ENCODE data around the gene PROZ.

PROZ gene

DNA sequence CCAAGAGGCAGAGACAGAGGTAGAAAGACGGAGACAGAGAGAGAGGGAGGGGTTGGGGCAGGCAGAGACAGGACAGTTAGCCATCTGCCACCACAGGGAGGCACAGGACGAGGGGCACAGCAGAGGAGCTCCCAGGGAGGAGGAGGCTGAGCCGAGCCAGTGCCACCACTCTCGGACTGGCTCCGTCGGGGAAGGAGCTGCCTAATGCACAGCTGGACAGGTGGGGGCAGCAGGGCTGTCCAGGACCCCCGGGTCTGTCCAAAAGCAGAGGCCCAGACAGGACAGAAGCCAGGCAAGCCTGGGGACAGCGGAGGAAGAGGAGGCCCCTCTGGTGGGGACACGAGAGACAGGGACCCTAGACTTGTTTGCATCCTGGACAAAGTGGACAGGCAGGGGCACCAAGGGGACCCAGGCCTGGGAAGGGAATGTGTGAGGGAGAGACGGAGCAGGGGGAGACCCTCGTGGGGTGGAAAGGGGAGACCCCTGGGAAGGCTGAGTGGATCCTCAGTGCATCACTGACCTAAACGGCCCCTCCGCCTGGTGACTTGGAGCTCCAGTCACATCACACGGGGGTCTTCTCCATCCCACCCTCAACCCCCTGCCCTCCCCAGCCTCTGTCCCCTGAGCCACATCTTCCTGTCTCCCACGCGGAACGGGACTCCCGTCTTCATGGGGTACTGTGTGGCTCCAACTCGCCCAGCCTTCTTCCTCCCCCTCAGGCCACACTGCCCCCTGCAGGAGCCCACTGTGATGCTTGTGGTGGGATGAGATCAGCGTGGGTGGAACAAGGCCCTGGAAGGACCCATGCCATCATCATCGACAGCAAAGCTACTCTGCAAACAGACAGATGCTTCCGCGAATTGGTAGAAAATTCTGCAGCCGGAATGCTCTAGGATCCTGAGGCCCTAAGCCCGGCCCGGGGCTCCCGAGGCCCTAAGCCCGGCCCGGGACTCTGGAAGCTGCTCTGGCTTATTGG lies 34.9 kb upstream of the PROZ start (continued):
- TF ChIP-seq PRDM2 (tag by site-specific recombination; IDR thresholded peaks at IDR 0.05; ENCODE audit: borderline replicate concordance) (no peak), GFI1B (tag by site-specific recombination; IDR thresholded peaks at IDR 0.05) (no peak)

DNA sequence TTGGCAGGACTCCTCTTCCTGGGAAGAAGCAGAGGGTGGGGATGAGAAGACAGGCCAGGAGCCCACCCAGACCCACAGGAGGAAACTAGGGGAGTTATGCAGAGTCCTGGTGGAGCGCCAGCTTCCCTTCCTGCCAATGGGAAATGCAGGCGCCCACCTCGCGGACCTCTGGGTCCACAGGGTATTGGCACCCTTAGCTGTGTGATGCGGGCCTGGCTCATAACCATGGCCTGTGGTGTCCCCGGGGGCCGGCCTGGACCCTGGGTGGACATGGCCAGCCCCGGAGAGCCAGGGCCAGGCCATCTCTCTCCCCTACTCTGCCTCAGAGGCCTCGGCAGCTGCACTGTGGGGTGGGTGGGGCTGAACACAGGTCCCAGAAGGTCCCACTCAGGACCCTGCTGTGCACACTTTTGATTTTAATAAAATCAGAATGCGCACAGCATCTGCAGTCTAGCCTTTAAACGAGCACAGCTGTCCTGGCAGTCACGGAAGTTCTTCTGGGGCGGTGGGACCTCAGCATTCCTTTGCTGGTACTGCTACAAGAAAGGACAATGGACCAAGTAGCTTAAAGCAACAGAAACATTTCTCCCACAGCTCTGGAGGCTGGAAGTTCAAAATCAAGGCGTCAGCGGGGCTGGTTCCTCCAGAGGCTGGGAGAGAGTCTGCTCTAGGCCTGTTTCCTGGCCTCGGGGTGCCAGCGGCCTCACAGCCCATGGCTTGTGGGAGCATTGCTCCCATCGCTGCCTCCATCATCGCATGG lies 34.1 kb upstream of the PROZ start:
- H3K27ac ChIP-seq (ENCODE audit: extremely low read depth, low read depth, low read length) = no peak overlapping the region
- H3K36me3 ChIP-seq (ENCODE audit: control insufficient read depth in 2 of 2, insufficient read depth in 1 of 2, low read length in 2 of 2) = no peaks in the 10 kb centered on the region
- no peaks in the 10 kb centered on the region for H3K9me3 ChIP-seq (ENCODE audit: control insufficient read depth, insufficient read depth, low read depth, low read length)
- POLR2A ChIA-PET = no interaction called here
- no peaks in the 10 kb centered on the region for H3K4me1 ChIP-seq (ENCODE audit: control insufficient read depth, insufficient read depth, low read length)
- CTCF ChIA-PET = interaction anchor here (0.7 kb wide), 2 partner anchors 8 to 77 kb away, joined by 3 to 4 read pairs; no protein-coding TSS in a partner anchor
- no peak overlapping the region for H3K4me3 ChIP-seq (ENCODE audit: low read depth, low read length)
- TF ChIP-seq, protein P1, sequence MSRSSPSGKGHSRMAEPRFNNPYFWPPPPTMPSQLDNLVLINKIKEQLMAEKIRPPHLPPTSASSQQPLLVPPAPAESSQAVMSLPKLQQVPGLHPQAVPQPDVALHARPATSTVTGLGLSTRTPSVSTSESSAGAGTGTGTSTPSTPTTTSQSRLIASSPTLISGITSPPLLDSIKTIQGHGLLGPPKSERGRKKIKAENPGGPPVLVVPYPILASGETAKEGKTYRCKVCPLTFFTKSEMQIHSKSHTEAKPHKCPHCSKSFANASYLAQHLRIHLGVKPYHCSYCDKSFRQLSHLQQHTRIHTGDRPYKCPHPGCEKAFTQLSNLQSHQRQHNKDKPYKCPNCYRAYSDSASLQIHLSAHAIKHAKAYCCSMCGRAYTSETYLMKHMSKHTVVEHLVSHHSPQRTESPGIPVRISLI (tag by site-specific recombination; IDR thresholded peaks at IDR 0.05) = no peak
- peak; percentile 52; the same call in 1 of the 2 replicates for TF ChIP-seq ZNF548 (tag by site-specific recombination; IDR thresholded peaks at IDR 0.05)

DNA sequence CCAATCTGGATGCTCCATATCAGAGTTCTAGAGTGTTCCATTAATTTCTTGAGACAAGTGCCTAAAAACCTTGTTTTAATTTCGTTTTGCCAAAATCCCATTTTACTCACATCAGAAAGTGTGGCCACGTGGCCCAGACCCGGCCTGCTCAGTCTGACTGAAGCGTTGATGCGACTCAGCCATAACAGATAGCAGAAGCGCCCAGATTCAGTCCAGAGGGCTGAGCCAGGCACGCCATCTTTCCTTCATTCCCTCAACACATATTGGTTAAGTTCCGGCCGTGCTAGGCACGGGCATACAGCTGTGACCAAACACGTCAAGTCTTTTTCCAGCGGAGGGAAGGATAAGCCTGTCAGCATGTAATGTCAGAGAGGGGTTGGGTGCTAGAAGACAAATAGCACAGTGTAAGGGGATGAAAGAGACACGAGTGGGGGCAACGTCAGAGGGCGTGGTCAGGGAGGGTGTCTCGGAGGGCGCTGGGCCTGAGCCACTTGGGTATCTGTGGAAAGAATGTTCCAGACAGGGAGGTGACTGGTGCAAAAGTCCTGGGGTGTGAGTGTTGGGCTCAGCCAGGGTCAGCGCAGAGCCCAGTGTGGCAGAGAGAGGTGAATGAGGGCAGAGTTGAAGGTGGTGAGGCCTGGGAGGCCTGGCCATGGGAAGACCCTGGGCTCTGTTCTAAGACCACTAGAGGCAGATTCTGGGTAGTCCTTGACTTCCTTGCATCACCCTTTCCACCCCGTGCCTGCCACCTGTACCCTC lies 32.8 kb upstream of the PROZ start:
- H3K4me1 ChIP-seq (ENCODE audit: control insufficient read depth, insufficient read depth, low read length) = no peaks in the 10 kb centered on the region
- no peaks in the 10 kb centered on the region for H3K36me3 ChIP-seq (ENCODE audit: control insufficient read depth in 2 of 2, insufficient read depth in 1 of 2, low read length in 2 of 2)
- no peak overlapping the region for H3K4me3 ChIP-seq (ENCODE audit: low read depth, low read length)
- ChIA-PET CTCF (interaction anchor here (0.7 kb wide), 1 partner anchor 9 kb away, joined by 3 read pairs; no protein-coding TSS in a partner anchor), POLR2A (no interaction called here)
- H3K27ac ChIP-seq (ENCODE audit: extremely low read depth, low read depth, low read length) = no peak overlapping the region
- TF ChIP-seq ZNF707 (tag by site-specific recombination; IDR thresholded peaks at IDR 0.05) (no peak), ZNF24 (tag by site-specific recombination; IDR thresholded peaks at IDR 0.05) (no peak), ZNF174 (tag by site-specific recombination; IDR thresholded peaks at IDR 0.05) (no peak), ZBTB1 (tag by site-specific recombination; IDR thresholded peaks at IDR 0.05) (no peak), ZBTB49 (tag by site-specific recombination; IDR thresholded peaks at IDR 0.05; ENCODE audit: low read depth) (no peak), ZNF624 (tag by site-specific recombination; IDR thresholded peaks at IDR 0.05) (no peak), ZNF514 (tag by site-specific recombination; IDR thresholded peaks at IDR 0.05) (no peak), ZNF10 (tag by site-specific recombination; IDR thresholded peaks at IDR 0.05) (no peak), BCL11B (tag by site-specific recombination; IDR thresholded peaks at IDR 0.05; ENCODE audit: low read depth) (no peak)
- TF ChIP-seq, protein P2, sequence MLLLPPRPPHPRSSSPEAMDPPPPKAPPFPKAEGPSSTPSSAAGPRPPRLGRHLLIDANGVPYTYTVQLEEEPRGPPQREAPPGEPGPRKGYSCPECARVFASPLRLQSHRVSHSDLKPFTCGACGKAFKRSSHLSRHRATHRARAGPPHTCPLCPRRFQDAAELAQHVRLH (tag by site-specific recombination; IDR thresholded peaks at IDR 0.05) = no peak
- no peaks in the 10 kb centered on the region for H3K9me3 ChIP-seq (ENCODE audit: control insufficient read depth, insufficient read depth, low read depth, low read length)
